ENCODE results near the gene PRDM16.

DNA sequence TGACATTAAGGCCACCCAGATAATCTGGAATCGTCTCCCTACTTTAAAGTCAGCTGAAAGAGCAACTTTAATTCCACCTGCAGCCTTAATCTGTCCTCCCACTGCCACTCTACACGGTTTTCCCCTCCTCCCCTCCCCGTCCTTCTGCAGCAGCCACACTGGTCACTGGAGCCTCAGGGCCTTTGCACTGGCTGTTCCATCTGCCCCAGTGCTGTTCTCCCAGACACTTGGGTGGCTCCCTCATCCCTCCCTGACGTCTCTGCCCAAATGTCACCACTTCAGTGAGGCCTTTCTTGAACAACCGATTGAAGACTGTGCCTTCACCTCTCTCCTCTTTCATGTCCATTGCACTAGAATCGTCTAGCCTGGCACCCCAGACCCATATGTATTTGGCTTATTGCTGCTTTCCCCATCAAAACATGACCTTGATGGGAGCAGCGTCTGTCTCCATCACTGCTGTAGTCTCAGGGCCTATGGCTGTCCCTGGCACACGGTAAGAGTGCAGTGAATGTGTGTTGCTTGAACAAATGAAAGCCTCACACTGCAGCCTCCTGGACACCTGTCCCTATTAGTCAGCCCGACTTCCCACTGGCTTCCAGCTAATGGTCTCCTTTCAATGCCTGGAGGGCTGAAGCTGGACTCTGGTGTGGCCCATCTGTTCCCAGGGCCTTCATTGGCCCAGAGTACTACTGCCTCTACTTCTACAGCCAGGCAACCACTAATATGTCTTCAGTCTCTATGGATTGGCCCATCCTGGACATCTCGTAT lies 10.6 kb upstream of the PRDM16 start:
- no peak for TF ChIP-seq TAF1 (IDR thresholded peaks at IDR 0.05; ENCODE audit: low read depth, low read length)
- no peak for TF ChIP-seq SIN3A (conservative IDR thresholded peaks at IDR 0.05 in 1 of 2, IDR thresholded peaks at IDR 0.05 in 1 of 2; ENCODE audit: low read depth in 1 of 2, low read length in 2 of 2)
- no peak for TF ChIP-seq CHD1 (IDR thresholded peaks at IDR 0.05; ENCODE audit: low read depth, low read length)
- TF ChIP-seq EP300 (IDR thresholded peaks at IDR 0.05; ENCODE audit: borderline replicate concordance in 1 of 2, low read depth in 2 of 2, low read length in 2 of 2) = no peak
- TF ChIP-seq POLR2A (IDR thresholded peaks at IDR 0.05; ENCODE audit: control extremely low read depth in 1 of 2, low read depth in 2 of 2, low read length in 2 of 2) = no peak
- no peak for TF ChIP-seq SIRT6 (IDR thresholded peaks at IDR 0.05; ENCODE audit: low read length)

All from H1 (cell line).